ENCODE results near the gene ZDHHC13.

The ZDHHC13 gene

DNA sequence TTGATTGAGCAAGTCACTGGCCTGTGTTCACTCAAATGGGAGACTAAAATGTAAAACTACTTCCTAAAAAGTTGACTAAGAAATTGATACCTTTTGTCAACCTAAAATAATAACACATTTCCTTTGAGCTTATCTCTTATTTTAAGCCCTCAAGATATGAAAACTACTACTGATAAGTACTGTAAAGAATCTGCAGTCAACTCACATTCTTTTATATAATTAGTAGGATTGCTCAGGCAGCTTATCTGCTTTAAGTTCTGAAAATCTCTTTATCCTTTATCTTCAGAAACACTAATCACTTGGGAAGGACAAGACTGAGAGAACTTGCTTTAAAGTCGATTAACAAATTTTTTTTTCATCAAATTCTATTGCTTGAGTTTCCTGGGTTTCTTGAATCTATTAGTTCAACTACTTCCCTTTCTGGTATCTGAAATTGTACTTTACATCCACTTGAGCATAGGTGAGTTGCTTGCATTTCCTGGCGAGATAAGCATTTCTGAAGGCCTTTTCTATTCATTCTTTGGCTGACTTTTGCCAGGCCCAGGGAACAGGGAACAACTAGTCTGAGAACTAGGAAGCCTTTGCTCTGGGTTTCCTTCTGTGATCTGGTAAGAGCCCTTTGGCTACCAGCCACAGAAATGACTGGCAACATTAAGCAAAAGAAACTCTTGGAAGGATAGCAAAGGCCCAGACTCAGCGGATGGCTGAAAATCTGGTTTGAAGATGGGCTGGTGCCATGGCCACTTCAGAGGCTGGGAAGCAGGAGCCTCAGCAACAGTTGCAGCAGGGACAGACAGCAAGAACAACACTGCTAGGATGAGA lies 104.1 kb downstream of the ZDHHC13 start:
- no peak for DNase-seq (ENCODE audit: low read depth in 1 of 2, low spot score in 1 of 2)
- peaks cover 2% of the 10 kb centered on the region for H3K27me3 ChIP-seq (ENCODE audit: insufficient read depth, poor library complexity, severe bottlenecking)

DNA sequence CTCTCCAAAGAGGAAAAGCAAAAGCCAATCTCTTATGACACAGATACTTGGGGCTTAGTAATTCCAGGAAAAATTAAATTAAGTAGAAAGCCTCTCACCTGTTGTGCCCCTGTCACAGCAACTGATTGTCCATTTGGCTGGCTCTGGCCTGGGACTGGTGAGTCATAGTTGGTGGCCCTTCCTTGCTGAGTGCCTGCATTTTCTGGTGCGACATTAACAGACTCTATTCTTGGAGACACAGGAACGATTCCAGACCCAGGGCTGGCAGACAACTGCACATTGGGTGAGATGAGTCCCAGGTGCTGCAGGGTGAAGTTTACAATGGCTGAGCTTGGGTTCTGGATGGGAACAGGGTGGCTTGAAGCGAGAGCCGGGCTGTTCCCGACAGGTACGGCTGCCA lies 108.2 kb downstream of the ZDHHC13 start:
- H3K4me3 ChIP-seq (replicated peaks; ENCODE audit: insufficient read depth, low read length) = no peak overlapping the region
- no peak overlapping the region for H3K27ac ChIP-seq (replicated peaks)
- TF ChIP-seq GABPA (IDR thresholded peaks at IDR 0.05; ENCODE audit: low read depth) (no peak), POLR2AphosphoS5 (IDR thresholded peaks at IDR 0.05; ENCODE audit: low read depth) (no peak), SPI1 (IDR thresholded peaks at IDR 0.05; ENCODE audit: borderline replicate concordance, low read depth) (no peak)
- TF ChIP-seq, protein P1, sequence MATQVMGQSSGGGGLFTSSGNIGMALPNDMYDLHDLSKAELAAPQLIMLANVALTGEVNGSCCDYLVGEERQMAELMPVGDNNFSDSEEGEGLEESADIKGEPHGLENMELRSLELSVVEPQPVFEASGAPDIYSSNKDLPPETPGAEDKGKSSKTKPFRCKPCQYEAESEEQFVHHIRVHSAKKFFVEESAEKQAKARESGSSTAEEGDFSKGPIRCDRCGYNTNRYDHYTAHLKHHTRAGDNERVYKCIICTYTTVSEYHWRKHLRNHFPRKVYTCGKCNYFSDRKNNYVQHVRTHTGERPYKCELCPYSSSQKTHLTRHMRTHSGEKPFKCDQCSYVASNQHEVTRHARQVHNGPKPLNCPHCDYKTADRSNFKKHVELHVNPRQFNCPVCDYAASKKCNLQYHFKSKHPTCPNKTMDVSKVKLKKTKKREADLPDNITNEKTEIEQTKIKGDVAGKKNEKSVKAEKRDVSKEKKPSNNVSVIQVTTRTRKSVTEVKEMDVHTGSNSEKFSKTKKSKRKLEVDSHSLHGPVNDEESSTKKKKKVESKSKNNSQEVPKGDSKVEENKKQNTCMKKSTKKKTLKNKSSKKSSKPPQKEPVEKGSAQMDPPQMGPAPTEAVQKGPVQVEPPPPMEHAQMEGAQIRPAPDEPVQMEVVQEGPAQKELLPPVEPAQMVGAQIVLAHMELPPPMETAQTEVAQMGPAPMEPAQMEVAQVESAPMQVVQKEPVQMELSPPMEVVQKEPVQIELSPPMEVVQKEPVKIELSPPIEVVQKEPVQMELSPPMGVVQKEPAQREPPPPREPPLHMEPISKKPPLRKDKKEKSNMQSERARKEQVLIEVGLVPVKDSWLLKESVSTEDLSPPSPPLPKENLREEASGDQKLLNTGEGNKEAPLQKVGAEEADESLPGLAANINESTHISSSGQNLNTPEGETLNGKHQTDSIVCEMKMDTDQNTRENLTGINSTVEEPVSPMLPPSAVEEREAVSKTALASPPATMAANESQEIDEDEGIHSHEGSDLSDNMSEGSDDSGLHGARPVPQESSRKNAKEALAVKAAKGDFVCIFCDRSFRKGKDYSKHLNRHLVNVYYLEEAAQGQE (IDR thresholded peaks at IDR 0.05; ENCODE audit: insufficient replicate concordance, low read depth) = no peak
- TF ChIP-seq, protein P2, sequence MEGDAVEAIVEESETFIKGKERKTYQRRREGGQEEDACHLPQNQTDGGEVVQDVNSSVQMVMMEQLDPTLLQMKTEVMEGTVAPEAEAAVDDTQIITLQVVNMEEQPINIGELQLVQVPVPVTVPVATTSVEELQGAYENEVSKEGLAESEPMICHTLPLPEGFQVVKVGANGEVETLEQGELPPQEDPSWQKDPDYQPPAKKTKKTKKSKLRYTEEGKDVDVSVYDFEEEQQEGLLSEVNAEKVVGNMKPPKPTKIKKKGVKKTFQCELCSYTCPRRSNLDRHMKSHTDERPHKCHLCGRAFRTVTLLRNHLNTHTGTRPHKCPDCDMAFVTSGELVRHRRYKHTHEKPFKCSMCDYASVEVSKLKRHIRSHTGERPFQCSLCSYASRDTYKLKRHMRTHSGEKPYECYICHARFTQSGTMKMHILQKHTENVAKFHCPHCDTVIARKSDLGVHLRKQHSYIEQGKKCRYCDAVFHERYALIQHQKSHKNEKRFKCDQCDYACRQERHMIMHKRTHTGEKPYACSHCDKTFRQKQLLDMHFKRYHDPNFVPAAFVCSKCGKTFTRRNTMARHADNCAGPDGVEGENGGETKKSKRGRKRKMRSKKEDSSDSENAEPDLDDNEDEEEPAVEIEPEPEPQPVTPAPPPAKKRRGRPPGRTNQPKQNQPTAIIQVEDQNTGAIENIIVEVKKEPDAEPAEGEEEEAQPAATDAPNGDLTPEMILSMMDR (IDR thresholded peaks at IDR 0.05; ENCODE audit: insufficient read depth, low read length) = no peak
- no peak for DNase-seq (ENCODE audit: low read depth in 1 of 2, low spot score in 1 of 2)
- H3K27me3 ChIP-seq (ENCODE audit: insufficient read depth, poor library complexity, severe bottlenecking) = no peaks in the 10 kb centered on the region

More for the DNA sequence above, 104.1 kb downstream of the ZDHHC13 start:
- Histone ChIP-seq H3K4me3 (replicated peaks; ENCODE audit: insufficient read depth, low read length) (no peak overlapping the region), H3K27ac (replicated peaks) (no peak overlapping the region)
- TF ChIP-seq, protein P1 (IDR thresholded peaks at IDR 0.05; ENCODE audit: insufficient replicate concordance, low read depth) = no peak
- no peak for TF ChIP-seq GABPA (IDR thresholded peaks at IDR 0.05; ENCODE audit: low read depth)
- TF ChIP-seq, protein P2 (IDR thresholded peaks at IDR 0.05; ENCODE audit: insufficient read depth, low read length) = no peak
- no peak for TF ChIP-seq SPI1 (IDR thresholded peaks at IDR 0.05; ENCODE audit: borderline replicate concordance, low read depth)
- TF ChIP-seq POLR2AphosphoS5 (IDR thresholded peaks at IDR 0.05; ENCODE audit: low read depth) = no peak

DNA sequence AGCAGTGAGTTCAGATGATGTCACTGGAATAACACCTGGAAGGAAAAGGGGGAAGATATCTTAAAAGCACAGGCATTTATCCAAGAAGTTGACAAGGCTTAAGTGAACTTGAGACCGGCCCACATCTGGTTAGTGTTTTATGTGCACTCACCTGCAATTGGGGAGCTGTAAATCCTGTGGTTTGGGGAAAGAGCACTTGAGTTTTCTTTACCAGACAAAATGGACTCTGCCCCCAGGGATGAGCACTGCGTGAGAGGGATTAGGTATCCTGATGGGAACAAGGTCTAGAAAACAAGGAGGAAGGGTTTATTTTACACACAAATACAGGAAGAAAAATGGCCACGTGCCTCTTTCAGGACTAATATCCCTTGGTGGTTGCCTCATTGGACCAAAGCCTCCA lies 108.6 kb downstream of the ZDHHC13 start:
- TF ChIP-seq SPI1 (IDR thresholded peaks at IDR 0.05; ENCODE audit: borderline replicate concordance, low read depth) (no peak), POLR2AphosphoS5 (IDR thresholded peaks at IDR 0.05; ENCODE audit: low read depth) (no peak), GABPA (IDR thresholded peaks at IDR 0.05; ENCODE audit: low read depth) (no peak)
- TF ChIP-seq, protein P2 (IDR thresholded peaks at IDR 0.05; ENCODE audit: insufficient read depth, low read length) = no peak
- TF ChIP-seq, protein P1 (IDR thresholded peaks at IDR 0.05; ENCODE audit: insufficient replicate concordance, low read depth) = no peak
- DNase-seq (ENCODE audit: low read depth in 1 of 2, low spot score in 1 of 2) = no peak
- Histone ChIP-seq H3K4me3 (replicated peaks; ENCODE audit: insufficient read depth, low read length) (no peak overlapping the region), H3K27me3 (ENCODE audit: insufficient read depth, poor library complexity, severe bottlenecking) (no peaks in the 10 kb centered on the region), H3K27ac (replicated peaks) (no peak overlapping the region)
